ENCODE measurements around the gene ZNF445.
"Not testable (repeated sequence)": the region's sequence is repeated elsewhere in the genome, so short reads cannot be mapped to it uniquely, and the experiment has no call there.

Gene ZNF445

GRCh38 chr3:44434834-44435510 lies 42.5 kb downstream of the ZNF445 start:
- no peak for DNase-seq (ENCODE audit: low read depth)

GRCh38 chr3:44430466-44430865 lies 47.0 kb downstream of the ZNF445 start:
- no peak for DNase-seq (ENCODE audit: low read depth)

DNA sequence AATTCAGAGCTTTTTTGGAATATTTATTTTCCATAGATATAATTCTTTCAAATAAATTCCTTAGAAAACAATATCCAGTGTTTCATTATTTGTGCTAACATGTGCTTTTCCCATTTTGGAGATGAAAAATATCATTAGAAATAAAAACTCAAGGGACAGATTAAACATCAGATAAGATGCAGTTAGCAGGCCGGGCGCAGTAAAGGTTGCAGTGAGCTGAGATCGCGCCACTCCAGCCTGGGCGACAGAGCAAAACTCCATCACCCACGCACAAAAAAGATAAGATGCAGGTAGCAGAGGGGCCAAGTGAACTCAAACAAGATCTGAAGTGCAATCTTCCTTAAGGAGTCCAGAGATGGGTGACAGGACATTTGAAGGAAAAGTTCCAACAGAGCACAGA lies 48.0 kb downstream of the ZNF445 start:
- DNase-seq (ENCODE audit: low read depth): no peak

- DNase-seq (ENCODE audit: low read depth): no peak
These were observed 48.6 kb downstream of the ZNF445 start for GRCh38 chr3:44428910-44429309.

- no peak for DNase-seq (ENCODE audit: low read depth)
These were observed 49.8 kb downstream of the ZNF445 start for GRCh38 chr3:44427683-44428082.

GRCh38 chr3:44424758-44425157 lies 52.7 kb downstream of the ZNF445 start:
- no peak for DNase-seq (ENCODE audit: low read depth)

- no peak for DNase-seq (ENCODE audit: low read depth)
These were observed 56.2 kb downstream of the ZNF445 start for GRCh38 chr3:44421280-44421679.

- peak; percentile 11 for DNase-seq (ENCODE audit: low read depth)
These were observed 56.8 kb downstream of the ZNF445 start for GRCh38 chr3:44420676-44421075.

DNA sequence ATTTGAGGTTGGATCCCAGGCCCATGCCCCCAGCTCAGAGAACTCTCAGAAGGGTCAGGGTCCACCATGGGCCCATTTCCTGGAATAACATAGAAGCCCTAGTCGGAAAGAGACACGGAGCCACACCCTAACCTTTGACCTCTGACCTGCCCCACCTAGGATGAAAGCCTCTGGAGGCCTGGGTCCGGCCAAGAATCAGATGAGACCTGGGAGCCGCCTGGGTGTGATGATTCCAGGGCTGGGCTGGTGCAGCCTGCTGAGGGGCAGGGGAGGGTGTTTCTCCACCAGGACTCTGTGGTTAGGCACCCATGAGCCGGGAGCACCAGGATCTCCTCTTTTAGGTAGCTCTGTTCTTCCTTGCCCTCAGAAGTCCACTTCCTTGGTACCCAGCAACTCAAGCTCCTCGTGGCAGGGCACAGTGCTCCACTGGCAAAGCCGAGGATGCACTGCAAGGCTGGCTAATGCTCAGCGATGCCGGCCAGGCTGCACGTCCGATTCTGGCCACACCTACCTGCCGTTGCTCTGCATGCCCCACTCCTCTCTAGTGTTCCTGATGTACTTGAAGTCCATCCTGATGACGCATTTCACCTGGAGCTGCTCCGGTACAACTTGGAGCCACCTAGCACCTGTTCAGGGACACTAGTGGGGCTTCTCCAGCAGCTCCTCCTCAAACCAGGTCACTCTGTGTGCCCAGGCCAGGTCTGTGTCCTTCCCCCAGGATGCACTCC lies 57.4 kb downstream of the ZNF445 start:
- no peak for DNase-seq (ENCODE audit: low read depth)

DNA sequence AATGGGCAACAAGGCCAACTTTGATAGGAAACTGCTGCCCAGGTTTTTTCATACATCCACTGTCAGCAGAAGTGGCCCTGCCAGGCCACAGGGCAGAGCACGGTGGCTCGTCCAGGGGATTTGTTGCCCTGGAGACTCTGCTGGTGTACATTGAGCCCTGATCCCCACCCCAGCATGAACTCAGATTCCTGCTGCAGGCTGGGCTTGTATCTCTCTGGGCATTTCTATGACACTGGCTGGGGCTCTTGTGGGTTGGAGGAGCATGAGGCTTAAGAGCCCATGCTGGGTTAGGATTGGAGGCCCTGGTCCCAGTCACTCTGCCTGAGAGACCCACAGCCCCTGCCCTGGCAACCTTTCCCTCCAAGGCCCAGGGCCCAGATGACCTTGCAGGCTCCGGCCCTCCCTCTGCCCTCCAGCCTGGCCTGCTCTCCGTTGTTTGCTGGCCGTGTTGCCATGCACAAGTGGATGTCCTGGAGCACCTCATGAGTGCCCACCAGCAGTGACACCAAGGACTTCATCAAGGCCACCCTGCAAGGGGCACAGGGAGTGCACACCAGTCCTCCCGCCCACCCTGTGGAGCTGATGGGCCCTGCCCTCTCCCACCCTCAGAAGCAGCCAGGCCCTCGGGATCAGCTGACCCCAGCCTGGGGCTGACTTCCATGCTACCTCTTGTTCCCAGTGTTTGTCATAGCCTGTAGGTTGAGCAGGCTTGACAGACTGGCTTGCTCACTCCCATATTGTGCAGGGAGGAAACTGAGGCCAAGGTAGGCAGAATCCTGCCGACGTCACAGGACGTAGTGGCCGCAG lies 58.2 kb downstream of the ZNF445 start:
- DNase-seq (ENCODE audit: low read depth): no peak

- DNase-seq (ENCODE audit: low read depth): peak; percentile 8
These were observed 58.9 kb downstream of the ZNF445 start for GRCh38 chr3:44418549-44418948.

- not testable (repeated sequence) for DNase-seq (ENCODE audit: low read depth)
These were observed 59.4 kb downstream of the ZNF445 start for GRCh38 chr3:44418118-44418517.

DNA sequence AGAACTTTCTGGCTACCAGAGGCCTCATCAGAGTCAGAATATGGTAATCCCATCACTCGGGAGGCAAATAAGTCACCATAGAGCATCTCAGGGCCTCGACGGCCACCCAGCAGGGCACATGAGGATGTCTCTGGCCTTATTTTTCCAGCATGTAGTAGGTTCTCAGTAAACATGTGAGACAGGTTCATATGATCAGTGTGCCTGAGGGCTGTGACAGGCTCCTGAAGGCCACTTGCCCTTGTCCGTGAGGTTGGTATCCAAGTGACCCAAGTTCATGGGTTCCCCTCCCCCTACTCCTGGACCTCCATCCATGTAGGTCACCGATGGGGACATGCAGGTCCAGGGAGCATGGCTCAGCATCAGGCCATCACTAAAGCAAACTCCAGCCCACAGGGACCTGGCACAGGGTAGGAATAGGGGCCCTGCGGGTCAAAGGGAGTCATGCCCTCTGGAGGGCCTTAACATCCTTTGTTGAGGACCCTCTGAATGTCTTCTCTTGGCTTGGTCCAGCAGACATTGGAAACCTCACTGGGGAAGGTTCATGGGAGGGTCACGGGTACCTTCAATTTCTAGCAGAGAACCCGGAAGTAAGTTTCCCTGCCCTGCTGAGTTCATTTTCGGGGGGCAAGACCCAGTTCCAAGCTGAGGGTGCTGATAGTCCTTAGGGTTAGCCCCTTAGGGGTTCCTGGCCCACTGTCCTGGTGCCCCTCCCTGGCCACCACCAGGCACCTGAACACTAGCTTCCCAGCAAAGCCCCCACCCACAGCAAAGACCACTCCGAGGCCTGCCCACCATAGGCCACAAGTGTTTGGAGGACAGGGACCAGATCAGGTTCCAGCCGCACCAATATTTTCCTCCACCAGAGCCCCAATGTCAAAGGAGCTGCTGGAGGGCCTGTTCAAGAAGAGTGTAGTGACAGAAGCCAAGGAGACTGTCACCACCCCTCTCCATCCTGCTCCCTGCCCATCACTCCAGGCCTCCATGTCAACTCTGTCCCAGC lies 61.1 kb downstream of the ZNF445 start:
- no peak for DNase-seq (ENCODE audit: low read depth)

- no peak for DNase-seq (ENCODE audit: low read depth)
These were observed 62.0 kb downstream of the ZNF445 start for GRCh38 chr3:44415421-44415820.

DNA sequence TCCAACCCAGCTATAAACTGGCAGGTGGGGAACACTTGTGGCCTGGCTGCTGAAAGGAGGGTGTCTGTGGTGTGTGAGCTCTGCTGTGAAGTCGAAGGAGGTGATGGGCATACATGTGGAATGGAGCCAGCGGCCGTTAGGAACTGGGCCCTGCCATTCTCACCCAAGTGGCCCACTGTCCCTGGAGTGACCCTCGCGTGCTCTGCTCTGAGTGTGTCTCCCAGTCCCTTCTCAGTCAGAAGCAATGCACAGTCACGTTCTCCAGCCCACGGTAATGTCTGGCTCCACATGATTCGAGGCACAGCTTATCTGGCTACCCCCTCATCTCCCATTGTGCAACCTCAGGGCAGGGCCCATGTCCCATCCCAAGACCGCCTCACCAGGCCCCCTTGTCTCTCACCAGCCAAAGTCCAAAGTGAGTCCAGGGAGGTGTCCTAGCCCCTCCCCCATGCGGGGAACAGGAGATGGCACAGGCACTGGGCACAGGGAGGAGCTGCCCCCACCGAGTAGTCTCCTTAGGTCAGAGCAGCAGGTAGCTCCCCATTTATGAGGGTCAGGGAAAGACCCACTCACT lies 62.9 kb downstream of the ZNF445 start:
- DNase-seq (ENCODE audit: low read depth): no peak

DNA sequence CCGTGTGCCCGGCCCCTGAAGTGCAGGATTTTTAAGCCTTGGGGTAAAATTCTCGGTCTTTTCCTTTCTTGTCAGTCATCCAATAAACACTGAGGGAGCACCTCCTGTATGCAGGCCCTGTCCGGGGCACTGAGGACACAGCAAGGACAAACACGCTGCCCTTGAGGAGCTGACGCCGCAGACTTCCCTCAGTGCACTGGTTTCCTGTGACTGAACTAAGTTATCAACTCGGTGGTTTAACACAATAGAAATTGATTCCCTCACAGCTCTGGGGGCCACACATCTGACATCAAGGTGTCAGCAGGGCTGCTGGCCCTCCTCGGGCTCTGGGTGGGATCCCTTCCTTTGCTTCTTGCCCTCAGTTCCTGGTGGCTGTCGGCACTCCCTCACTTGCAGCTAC lies 65.1 kb downstream of the ZNF445 start:
- DNase-seq (ENCODE audit: low read depth): no peak

- DNase-seq (ENCODE audit: low read depth): no peak
These were observed 66.3 kb downstream of the ZNF445 start for GRCh38 chr3:44411031-44411645.

DNA sequence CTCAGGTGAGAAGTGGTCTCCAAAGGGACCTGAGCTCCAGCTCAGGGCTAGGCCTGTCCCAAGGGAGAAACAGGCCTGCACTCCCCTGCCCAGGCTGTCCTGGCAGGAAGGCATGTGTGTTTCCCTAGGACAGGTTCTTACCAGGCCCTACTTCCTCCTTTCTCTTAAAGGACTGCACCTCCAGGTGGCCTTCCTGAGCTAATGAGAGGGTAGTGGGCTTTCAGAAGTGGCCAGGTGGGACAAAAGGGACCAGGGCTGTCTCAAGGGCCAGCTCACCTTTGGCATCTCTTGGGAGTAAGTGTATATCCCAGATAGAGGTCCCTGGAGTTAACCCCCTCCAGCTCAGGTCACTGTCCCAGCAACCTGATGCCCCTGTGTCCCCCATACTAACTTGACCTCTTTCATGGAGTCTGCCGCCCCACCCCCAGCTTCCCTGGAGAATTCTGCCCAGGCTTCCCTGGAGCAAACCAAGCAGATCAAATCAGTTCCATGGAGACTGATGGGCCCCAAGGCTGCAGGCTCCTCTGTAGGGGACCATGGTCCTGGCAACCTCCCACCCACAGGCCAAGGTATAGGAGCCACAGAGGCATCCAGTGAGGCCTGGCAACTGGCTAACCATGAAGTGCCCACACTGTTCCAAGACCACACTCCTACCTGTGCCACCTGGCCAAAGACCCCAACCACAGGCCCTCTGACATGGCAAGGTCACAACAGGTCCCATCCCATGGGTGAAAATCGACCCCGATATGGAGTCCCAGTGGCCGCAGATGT lies 67.6 kb downstream of the ZNF445 start:
- DNase-seq (ENCODE audit: low read depth): no peak

GRCh38 chr3:44402548-44402947 lies 74.9 kb downstream of the ZNF445 start:
- DNase-seq (ENCODE audit: low read depth): no peak

- DNase-seq (ENCODE audit: low read depth): no peak
These were observed 76.7 kb downstream of the ZNF445 start for GRCh38 chr3:44400771-44401170.
